H1 (cell line): ENCODE measurements around the gene POLR3F. TPM values are rescaled to one million over a fixed set of nuclear protein-coding genes. Genes with fewer than 3 reads are reported as not detected.
A peak's percentile ranks its signal among the peaks of the same experiment; 100 is the strongest.

Experiments used
- CTCF ChIA-PET: fragments of 300-600 bp; sonication (Branson Sonifier 250); formaldehyde crosslinking; loops from one replicate; lab custom pipeline; 2021; ENCODE audit not compliant: partially characterized antibody; lab: Charles Lee
- POLR2A ChIA-PET: fragments of 300-600 bp; sonication (Branson Sonifier 250); formaldehyde crosslinking; loops from one replicate; lab custom pipeline; 2021; ENCODE audit warnings: inconsistent platforms; ENCODE audit not compliant: partially characterized antibody; lab: Charles Lee
- DNase-seq, 2 experiments: peaks; one replicate each; pipeline versions ENCODE4 v3.0.0 to v3.0.0-alpha.2; 2010 to 2022; ENCODE audit warnings: low spot score in 2 of 2, low read depth in 1 of 2, mixed read lengths in 1 of 2
- FAIRE-seq: peaks from 2 replicates; lab custom pipeline; 2011; peaks lifted over from hg19 to GRCh38; lab: Jason Lieb, UNC
- H2AFZ ChIP-seq: 2 replicates; pipeline ENCODE4 v1.8.1; 2012; ENCODE audit warnings: low read length, inconsistent platforms
- H2AK5ac ChIP-seq: 2 replicates; pipeline ENCODE4 v1.6.1; 2013; ENCODE audit warnings: low read depth, low read length
- H2BK120ac ChIP-seq: replicated peaks from 2 replicates; pipeline ENCODE3; 2013; ENCODE audit warnings: low read depth, low read length, inconsistent platforms
- H2BK12ac ChIP-seq: 2 replicates; pipeline ENCODE4 v1.6.1; 2013; ENCODE audit warnings: low read depth, low read length
- H2BK15ac ChIP-seq: 2 replicates; pipeline ENCODE4 v1.6.1; 2013; ENCODE audit warnings: low read length
- H2BK20ac ChIP-seq: 2 replicates; pipeline ENCODE4 v1.6.1; 2013; ENCODE audit warnings: low read length
- H2BK5ac ChIP-seq: 2 replicates; pipeline ENCODE4 v1.6.1; 2013; ENCODE audit warnings: low read depth, low read length
- H3K14ac ChIP-seq: 2 replicates; pipeline ENCODE4 v1.6.1; 2013; ENCODE audit warnings: inconsistent platforms; ENCODE audit not compliant: insufficient read length
- H3K18ac ChIP-seq: 2 replicates; pipeline ENCODE4 v1.6.1; 2013; ENCODE audit warnings: low read length; ENCODE audit errors: extremely low read depth
- H3K23ac ChIP-seq: 2 replicates; pipeline ENCODE4 v1.6.1; 2013; ENCODE audit warnings: inconsistent platforms; ENCODE audit not compliant: insufficient read length
- H3K23me2 ChIP-seq: 2 replicates; pipeline ENCODE4 v1.6.1; 2013; ENCODE audit warnings: low read depth, low read length
- H3K27ac ChIP-seq: 2 replicates; pipeline ENCODE4 v1.6.1; 2011; ENCODE audit warnings: low read depth, low read length, inconsistent platforms
- H3K27me3 ChIP-seq, 4 experiments: replicated peaks in 1 of 4; 1 replicate in 1 of 4; 2 replicates in 3 of 4; pipeline versions ENCODE4 v1.6.1 to v1.8.1; 2011 to 2013; ENCODE audit warnings: low read length in 3 of 4, mild to moderate bottlenecking in 3 of 4, inconsistent platforms in 2 of 4, mixed read lengths in 2 of 4, moderate library complexity in 1 of 4; ENCODE audit not compliant: control insufficient read depth in 3 of 4, insufficient read depth in 3 of 4; ENCODE audit errors: extremely low read depth in 1 of 4
- H3K36me3 ChIP-seq, 4 experiments: 2 replicates each; pipeline versions ENCODE4 v1.6.1 to v1.8.1; 2011 to 2013; ENCODE audit warnings: mild to moderate bottlenecking in 4 of 4, low read length in 3 of 4, moderate library complexity in 2 of 4, control low read depth in 1 of 4, inconsistent platforms in 1 of 4; ENCODE audit not compliant: insufficient read depth in 4 of 4, control insufficient read depth in 2 of 4
- H3K4ac ChIP-seq: replicated peaks from 2 replicates; pipeline ENCODE3; 2013; ENCODE audit warnings: low read length, low read depth, mixed read lengths, inconsistent platforms; ENCODE audit not compliant: insufficient read length
- H3K4me1 ChIP-seq, 4 experiments: replicated peaks in 1 of 4; 1 replicate in 1 of 4; 2 replicates in 3 of 4; pipeline versions ENCODE4 v1.6.1 to v1.8.1; 2011 to 2013; ENCODE audit warnings: low read length in 3 of 4, inconsistent platforms in 2 of 4, mixed read lengths in 1 of 4; ENCODE audit not compliant: insufficient read depth in 4 of 4, control insufficient read depth in 3 of 4
- H3K4me2 ChIP-seq, 2 experiments: 2 replicates each; pipeline versions ENCODE4 v1.6.1 to v1.8.1; 2011 to 2013; ENCODE audit warnings: low read depth in 2 of 2, low read length in 2 of 2, control low read depth in 1 of 2, inconsistent platforms in 1 of 2, mild to moderate bottlenecking in 1 of 2; ENCODE audit not compliant: insufficient read depth in 1 of 2
- H3K4me3 ChIP-seq, 4 experiments: fragments of 200-600, 300-600 bp in 1 of 4; sonication (generic), shearing (Covaris generic), sonication (Bioruptor Twin) in 1 of 4; 2 replicates each; pipeline versions ENCODE4 v1.5.1 to v1.8.1; 2011 to 2016; ENCODE audit warnings: low read length in 4 of 4, low read depth in 3 of 4, control low read depth in 2 of 4, inconsistent platforms in 2 of 4, mild to moderate bottlenecking in 2 of 4, mixed read lengths in 1 of 4, moderate library complexity in 1 of 4; ENCODE audit not compliant: insufficient read depth in 2 of 4; ENCODE audit errors: extremely low read depth in 1 of 4
- H3K56ac ChIP-seq: replicated peaks from 2 replicates; pipeline ENCODE3; 2013; ENCODE audit warnings: low read depth, mild to moderate bottlenecking, mixed read lengths, low read length, inconsistent platforms; ENCODE audit not compliant: insufficient read length
- H3K79me1 ChIP-seq: 2 replicates; pipeline ENCODE4 v1.6.1; 2013; ENCODE audit warnings: low read depth, low read length, control low read depth
- H3K79me2 ChIP-seq, 2 experiments: 2 replicates each; pipeline versions ENCODE4 v1.6.1 to v1.8.1; 2012 to 2013; ENCODE audit warnings: low read length in 2 of 2, mild to moderate bottlenecking in 2 of 2, inconsistent platforms in 1 of 2; ENCODE audit not compliant: insufficient read depth in 2 of 2, control insufficient read depth in 1 of 2
- H3K9ac ChIP-seq, 4 experiments: replicated peaks in 1 of 4; 1 replicate in 1 of 4; 2 replicates in 3 of 4; pipeline versions ENCODE4 v1.6.1 to v1.8.1; 2011 to 2013; ENCODE audit warnings: low read depth in 3 of 4, low read length in 3 of 4, control low read depth in 2 of 4, mild to moderate bottlenecking in 2 of 4, moderate library complexity in 2 of 4, inconsistent platforms in 1 of 4; ENCODE audit errors: extremely low read depth in 1 of 4
- H3K9me3 ChIP-seq, 2 experiments: 2 replicates each; pipeline versions ENCODE4 v1.6.1 to v1.8.1; 2012 to 2013; ENCODE audit warnings: mild to moderate bottlenecking in 2 of 2, moderate library complexity in 2 of 2, control low read depth in 1 of 2, inconsistent platforms in 1 of 2, low read depth in 1 of 2, low read length in 1 of 2, mixed read lengths in 1 of 2; ENCODE audit not compliant: insufficient read depth in 2 of 2
- H4K20me1 ChIP-seq, 2 experiments: replicated peaks in 1 of 2; 2 replicates each; pipeline versions ENCODE3 to v1.8.1; 2011 to 2013; ENCODE audit warnings: inconsistent platforms in 2 of 2, low read length in 2 of 2, mild to moderate bottlenecking in 1 of 2; ENCODE audit not compliant: insufficient read depth in 2 of 2, control insufficient read depth in 1 of 2
- H4K5ac ChIP-seq: 2 replicates; pipeline ENCODE4 v1.6.1; 2013; ENCODE audit warnings: low read length, low read depth, mixed read lengths, inconsistent platforms; ENCODE audit not compliant: insufficient read length
- H4K8ac ChIP-seq: 2 replicates; pipeline ENCODE4 v1.8.0; 2013; ENCODE audit warnings: mild to moderate bottlenecking, moderate library complexity, low read length, inconsistent platforms; ENCODE audit not compliant: insufficient read depth; ENCODE audit errors: extremely low read depth
- H4K91ac ChIP-seq: replicated peaks from 2 replicates; pipeline ENCODE3; 2013; ENCODE audit warnings: low read length, mixed read lengths, inconsistent platforms; ENCODE audit not compliant: insufficient read length
- ASH2L ChIP-seq: fragments of 200-600, 300-600 bp; sonication (generic); IDR thresholded peaks from one replicate; pipeline ENCODE4 v1.7.1; 2017; ENCODE audit warnings: low read length
- ATF3 ChIP-seq: IDR thresholded peaks from 2 replicates; pipeline ENCODE4 v1.6.1; 2011; ENCODE audit warnings: low read depth, mild to moderate bottlenecking, low read length; ENCODE audit not compliant: insufficient read depth
- EGR1 ChIP-seq: IDR thresholded peaks from 2 replicates; pipeline ENCODE4 v1.6.1; 2011; ENCODE audit warnings: low read depth, low read length, borderline replicate concordance
- JUN ChIP-seq: IDR thresholded peaks from 2 replicates; pipeline ENCODE4 v1.6.1; 2011; ENCODE audit warnings: low read depth, mild to moderate bottlenecking, improper control_type of control experiment, low read length
- WGBS, 2 experiments: shearing (Covaris generic) in 1 of 2; methylation state at CpG; one replicate each; pipeline versions ENCODE4 v1.1.6 to v1.1.7; 2013 to 2015; ENCODE audit warnings: low lambda C conversion rate in 2 of 2, mixed read lengths in 2 of 2, inconsistent platforms in 1 of 2, low coverage in 1 of 2, missing lambda C conversion rate in 1 of 2; ENCODE audit not compliant: insufficient replicate concordance in 2 of 2, insufficient coverage in 1 of 2, insufficient read length in 1 of 2; ENCODE audit errors: extremely low coverage in 1 of 2, missing lambda C conversion rate in 1 of 2; 5-methylcytosine and 5-hydroxymethylcytosine counted together
- polyA plus RNA-seq, 7 experiments: library from polyadenylated mRNA; depleted of rRNA in 3 of 7; stranded (reverse) in 5 of 7; unstranded in 2 of 7; fragments of >200 nt in 5 of 7; fragments of 200-250 nt in 2 of 7; gene quantifications; 1 replicate in 5 of 7; 2 replicates in 1 of 7; 4 replicates in 1 of 7; pipeline versions ENCODE4 v1.2.1 to v1.2.3, GENCODE V29; 2011 to 2013; ENCODE audit warnings: missing spikeins in 2 of 7, mixed read lengths in 2 of 7
- total RNA-seq: library from RNA; stranded (reverse); fragmentation: NEBNext Ultra II Directional; extraction: Animal tissue kit (Norgen Biotek cat#: 25700); gene quantifications from 2 replicates; pipeline ENCODE4 v1.2.1, GENCODE V29; 2021

POLR3F gene
- total and polyA plus RNA-seq, 2 of the 8 experiments (the other 6 are each of a cell fraction or from before 2014, with no cell fraction given) = 5.7 to 14.0 TPM

GRCh38 chr20:18496042-18496441 lies 28.9 kb downstream of the POLR3F start:
- H2BK5ac ChIP-seq = no peak overlapping the region
- H3K27ac ChIP-seq = no peak overlapping the region
- no peak overlapping the region for H2BK15ac ChIP-seq
- H4K91ac ChIP-seq = no peak overlapping the region
- peaks cover 2 to 13% (median 10%) of the 10 kb centered on the region in 4 experiments; a peak in 6 of 8 replicates for H3K36me3 ChIP-seq
- H4K5ac ChIP-seq = no peak overlapping the region
- FAIRE-seq = no peak
- H4K8ac ChIP-seq = no peak overlapping the region
- no peak overlapping the region for H2BK12ac ChIP-seq
- H3K79me2 ChIP-seq = peaks cover 0 to 8% of the 10 kb centered on the region in 2 experiments; a peak in 1 of 4 replicates
- TF ChIP-seq ATF3 (no peak), ASH2L (no peak), EGR1 (no peak), JUN (no peak)
- ChIA-PET POLR2A (interaction anchor here (1.2 to 4.2 kb wide), 5 partner anchors 10 to 34 kb away, joined by 3 to 55 read pairs (median 4); partner anchors contain the start of gene SEC23B), CTCF (interaction anchor here (1.2 to 1.5 kb wide), 3 partner anchors 12 to 84 kb away, joined by 3 to 5 read pairs (median 4); partner anchors contain the start of gene SEC23B)
- no peaks in the 10 kb centered on the region for H3K79me1 ChIP-seq
- no peak for DNase-seq
- H3K27me3 ChIP-seq = no peaks in the 10 kb centered on the region
- no peaks in the 10 kb centered on the region for H3K9me3 ChIP-seq
- 70% methylated on average over 7 of the region's 7 CpGs; no CpG with 5 or more reads in 1 of the 2 experiments for WGBS, 2 experiments
- H2AK5ac ChIP-seq = no peak overlapping the region
- H2BK120ac ChIP-seq = no peak overlapping the region
- H3K4me1 ChIP-seq = peaks cover 0 to 3% (median 0%) of the 10 kb centered on the region in 4 experiments; a peak in 1 of 7 replicates
- H2BK20ac ChIP-seq = no peak overlapping the region
- H3K23me2 ChIP-seq = no peaks in the 10 kb centered on the region
- no peak overlapping the region for H3K14ac ChIP-seq
- peak overlapping the region; percentile 78 to 98 (median 94); a peak in 5 of 8 replicates for H3K4me3 ChIP-seq
- H3K56ac ChIP-seq = peak overlapping the region; percentile 16
- H3K9ac ChIP-seq = no peak overlapping the region; a peak in 1 of 7 replicates
- H4K20me1 ChIP-seq = peaks cover 0 to 2% of the 10 kb centered on the region in 2 experiments
- no peak overlapping the region for H3K4ac ChIP-seq
- H3K4me2 ChIP-seq = peak overlapping the region; percentile 51 to 73
- H3K18ac ChIP-seq = no peak overlapping the region
- no peak overlapping the region for H3K23ac ChIP-seq
- H2AFZ ChIP-seq = no peak overlapping the region
